ENCODE results near the gene ERBB2. TPM values are rescaled to one million over a fixed set of nuclear protein-coding genes. Genes with fewer than 3 reads are reported as not detected.
A peak's percentile ranks its signal among the peaks of the same experiment; 100 is the strongest.

Gene ERBB2
- total RNA-seq, 2 donors from 2014 or later: 88.1 to 94.7 TPM

GRCh38 chr17:39676198-39676819, 23.6 kb upstream of the ERBB2 start:
- H3K9me3 ChIP-seq: no peaks in the 10 kb centered on the region
- peak overlapping the region; percentile 87 to 92 for H3K27ac ChIP-seq
- ATAC-seq (ENCODE audit: insufficient number of reproducible peaks, low FRiP score, low read depth): peak; percentile 24

GRCh38 chr17:39677072-39677471, 22.8 kb upstream of the ERBB2 start:
- H3K4me3 ChIP-seq: peak overlapping the region; percentile 29
- TF ChIP-seq CTCF (IDR thresholded peaks at IDR 0.05): no peak
- no peak for ATAC-seq (ENCODE audit: insufficient number of reproducible peaks, low FRiP score, low read depth)
- peaks cover 34 to 62% of the 10 kb centered on the region in 2 donors for H3K4me1 ChIP-seq (ENCODE audit: control insufficient read depth in 1 of 2, low read depth in 2 of 2)
- peak overlapping the region; percentile 87 to 92 for H3K27ac ChIP-seq
- no peaks in the 10 kb centered on the region for H3K36me3 ChIP-seq
- no peak for DNase-seq (ENCODE audit: low spot score)
- no peaks in the 10 kb centered on the region for H3K9me3 ChIP-seq
- H3K27me3 ChIP-seq (replicated peaks; ENCODE audit: insufficient read depth): no peaks in the 10 kb centered on the region

More at GRCh38 chr17:39676198-39676819, 23.6 kb upstream of the ERBB2 start:
- Histone ChIP-seq H3K27me3 (replicated peaks; ENCODE audit: insufficient read depth) (no peaks in the 10 kb centered on the region), H3K4me3 (no peak overlapping the region), H3K4me1 (ENCODE audit: control insufficient read depth in 1 of 2, low read depth in 2 of 2) (peaks cover 34 to 70% of the 10 kb centered on the region in 2 donors), H3K36me3 (no peaks in the 10 kb centered on the region)
- peak; percentile 73 for DNase-seq (ENCODE audit: low spot score)
- no peak for TF ChIP-seq CTCF (IDR thresholded peaks at IDR 0.05)

- H3K27ac ChIP-seq: peak overlapping the region; percentile 87 to 92
- TF ChIP-seq CTCF (IDR thresholded peaks at IDR 0.05): no peak
- H3K36me3 ChIP-seq: no peaks in the 10 kb centered on the region
- ATAC-seq (ENCODE audit: insufficient number of reproducible peaks, low FRiP score, low read depth) (peak; percentile 55), DNase-seq (ENCODE audit: low spot score) (peak; percentile 83)
- peaks cover 34 to 58% of the 10 kb centered on the region in 2 donors for H3K4me1 ChIP-seq (ENCODE audit: control insufficient read depth in 1 of 2, low read depth in 2 of 2)
- no peaks in the 10 kb centered on the region for H3K27me3 ChIP-seq (replicated peaks; ENCODE audit: insufficient read depth)
- H3K4me3 ChIP-seq: peak overlapping the region; percentile 29
- H3K9me3 ChIP-seq: no peaks in the 10 kb centered on the region
These were observed 22.1 kb upstream of the ERBB2 start for GRCh38 chr17:39677542-39678339.

- peak overlapping the region; percentile 87 to 92 for H3K27ac ChIP-seq
- H3K4me3 ChIP-seq: no peak overlapping the region
- no peak for ATAC-seq (ENCODE audit: insufficient number of reproducible peaks, low FRiP score, low read depth)
These were observed 21.3 kb upstream of the ERBB2 start for GRCh38 chr17:39678340-39679116.

More at GRCh38 chr17:39678340-39679116, 21.3 kb upstream of the ERBB2 start:
- Histone ChIP-seq H3K4me1 (ENCODE audit: control insufficient read depth in 1 of 2, low read depth in 2 of 2) (peaks cover 34 to 58% of the 10 kb centered on the region in 2 donors), H3K9me3 (no peaks in the 10 kb centered on the region), H3K27me3 (replicated peaks; ENCODE audit: insufficient read depth) (no peaks in the 10 kb centered on the region), H3K36me3 (no peaks in the 10 kb centered on the region)
- TF ChIP-seq CTCF (IDR thresholded peaks at IDR 0.05): no peak
- no peak for DNase-seq (ENCODE audit: low spot score)

Data from thoracic aorta (tissue), 2 donors.